Osteocyte (in vitro differentiated cells): ENCODE data around the gene IGSF9. TPM values are rescaled to one million over a fixed set of nuclear protein-coding genes. Genes with fewer than 3 reads are reported as not detected.
A peak's percentile ranks its signal among the peaks of the same experiment; 100 is the strongest.
"Not testable (repeated sequence)": the region's sequence is repeated elsewhere in the genome, so short reads cannot be mapped to it uniquely, and the experiment has no call there.

Experiments
- DNase-seq: peaks from one replicate; pipeline ENCODE4 v3.0.0; 2021; ENCODE audit warnings: mixed read lengths; ENCODE audit not compliant: unreplicated experiment; ENCODE audit errors: extremely low spot score
- H3K27ac Mint-ChIP-seq: one replicate; pipeline ENCODE4 v1.8.0; 2021; ENCODE audit warnings: mild to moderate bottlenecking, mixed read lengths; ENCODE audit not compliant: unreplicated experiment
- H3K27me3 Mint-ChIP-seq: one replicate; pipeline ENCODE4 v1.8.0; 2021; ENCODE audit warnings: mixed read lengths; ENCODE audit not compliant: unreplicated experiment
- H3K36me3 Mint-ChIP-seq: one replicate; pipeline ENCODE4 v1.8.0; 2021; ENCODE audit warnings: mixed read lengths; ENCODE audit not compliant: unreplicated experiment
- H3K4me1 Mint-ChIP-seq: one replicate; pipeline ENCODE4 v1.8.0; 2021; ENCODE audit warnings: mixed read lengths; ENCODE audit not compliant: unreplicated experiment
- H3K4me3 Mint-ChIP-seq: one replicate; pipeline ENCODE4 v1.8.0; 2021; ENCODE audit warnings: mild to moderate bottlenecking, moderate library complexity, mixed read lengths; ENCODE audit not compliant: unreplicated experiment
- H3K9me3 Mint-ChIP-seq: one replicate; pipeline ENCODE4 v1.8.0; 2021; ENCODE audit warnings: mixed read lengths; ENCODE audit not compliant: unreplicated experiment
- total RNA-seq: library from RNA; stranded (reverse); gene quantifications from 2 replicates; pipeline ENCODE4 v1.2.1, GENCODE V29; 2021
- TF ChIP-seq, protein P1 (sequence below): fragments of 200-600 bp; sonication (generic); IDR thresholded peaks from 2 replicates; pipeline ENCODE4 v1.5.0; 2021; ENCODE audit warnings: antibody characterized with exemption, mild to moderate bottlenecking, moderate library complexity

The IGSF9 gene
- total RNA-seq, 1 donor from 2014 or later = not detected

GRCh38 chr1:159913451-159914192 is 31.8 kb downstream of the IGSF9 start:
- Mint-ChIP-seq H3K36me3 (peaks cover 12% of the 10 kb centered on the region), H3K4me1 (peaks cover 64% of the 10 kb centered on the region), H3K4me3 (no peak overlapping the region), H3K27ac (peak overlapping the region; percentile 39), H3K9me3 (no peaks in the 10 kb centered on the region), H3K27me3 (no peaks in the 10 kb centered on the region)
- TF ChIP-seq, protein P1, sequence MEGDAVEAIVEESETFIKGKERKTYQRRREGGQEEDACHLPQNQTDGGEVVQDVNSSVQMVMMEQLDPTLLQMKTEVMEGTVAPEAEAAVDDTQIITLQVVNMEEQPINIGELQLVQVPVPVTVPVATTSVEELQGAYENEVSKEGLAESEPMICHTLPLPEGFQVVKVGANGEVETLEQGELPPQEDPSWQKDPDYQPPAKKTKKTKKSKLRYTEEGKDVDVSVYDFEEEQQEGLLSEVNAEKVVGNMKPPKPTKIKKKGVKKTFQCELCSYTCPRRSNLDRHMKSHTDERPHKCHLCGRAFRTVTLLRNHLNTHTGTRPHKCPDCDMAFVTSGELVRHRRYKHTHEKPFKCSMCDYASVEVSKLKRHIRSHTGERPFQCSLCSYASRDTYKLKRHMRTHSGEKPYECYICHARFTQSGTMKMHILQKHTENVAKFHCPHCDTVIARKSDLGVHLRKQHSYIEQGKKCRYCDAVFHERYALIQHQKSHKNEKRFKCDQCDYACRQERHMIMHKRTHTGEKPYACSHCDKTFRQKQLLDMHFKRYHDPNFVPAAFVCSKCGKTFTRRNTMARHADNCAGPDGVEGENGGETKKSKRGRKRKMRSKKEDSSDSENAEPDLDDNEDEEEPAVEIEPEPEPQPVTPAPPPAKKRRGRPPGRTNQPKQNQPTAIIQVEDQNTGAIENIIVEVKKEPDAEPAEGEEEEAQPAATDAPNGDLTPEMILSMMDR = no peak
- no peak for DNase-seq

- TF ChIP-seq, protein P1 = no peak
- no peak for DNase-seq
- peaks cover under 1% of the 10 kb centered on the region for H3K36me3 Mint-ChIP-seq
- no peaks in the 10 kb centered on the region for H3K9me3 Mint-ChIP-seq
- H3K27me3 Mint-ChIP-seq = no peaks in the 10 kb centered on the region
- H3K27ac Mint-ChIP-seq = peak overlapping the region; percentile 42
- peaks cover 45% of the 10 kb centered on the region for H3K4me1 Mint-ChIP-seq
- H3K4me3 Mint-ChIP-seq = no peak overlapping the region
Measured at GRCh38 chr1:159911326-159912070, 33.9 kb downstream of the IGSF9 start.

DNA sequence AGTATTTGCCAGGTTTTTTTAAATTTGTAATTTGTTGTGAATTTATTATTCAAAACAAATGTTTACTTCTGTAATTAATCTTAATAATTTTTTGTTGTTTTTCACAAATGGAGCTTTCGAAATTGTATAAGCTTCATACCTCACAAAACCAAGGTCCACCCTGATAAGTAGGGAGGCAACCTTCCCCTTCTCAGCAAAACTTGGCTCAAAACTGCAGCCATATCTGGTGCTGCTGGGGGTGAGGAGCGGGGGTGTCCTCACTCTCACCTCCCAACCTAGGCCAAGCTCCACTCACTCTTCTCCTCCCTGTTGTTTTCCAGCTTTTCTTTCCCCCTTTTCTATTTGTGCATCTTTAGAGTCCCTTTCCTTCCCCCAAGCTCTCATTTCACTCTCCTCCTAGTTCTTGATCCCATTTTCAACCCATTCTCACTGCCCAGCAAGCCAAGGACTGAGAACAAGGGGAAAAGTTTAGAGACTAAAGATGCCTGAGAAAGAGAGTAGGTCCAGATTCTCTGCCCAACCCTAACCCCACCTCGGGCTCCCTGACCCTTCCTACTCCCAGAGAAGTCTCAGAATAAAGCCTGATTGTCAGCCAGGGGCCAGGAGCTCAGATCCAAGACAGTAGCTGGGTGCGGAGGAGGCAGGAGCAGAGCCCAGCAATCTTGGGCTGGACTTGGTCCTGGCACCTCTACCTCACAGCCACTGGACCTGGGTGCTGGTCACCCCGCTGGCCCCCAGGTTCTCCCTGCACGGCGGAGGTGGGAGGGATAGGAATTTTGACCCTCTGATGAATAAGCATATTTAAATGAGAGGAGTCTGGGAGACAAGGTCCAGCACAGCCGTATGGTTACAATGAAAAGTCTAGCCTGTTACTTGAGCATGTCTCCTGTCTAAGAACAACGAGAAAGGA is 37.1 kb downstream of the IGSF9 start:
- H3K36me3 Mint-ChIP-seq = no peaks in the 10 kb centered on the region
- TF ChIP-seq, protein P1 = no peak
- H3K27ac Mint-ChIP-seq = peak overlapping the region; percentile 6
- no peak overlapping the region for H3K4me3 Mint-ChIP-seq
- peaks cover 23% of the 10 kb centered on the region for H3K4me1 Mint-ChIP-seq
- peaks cover 7% of the 10 kb centered on the region for H3K9me3 Mint-ChIP-seq
- no peak for DNase-seq
- no peaks in the 10 kb centered on the region for H3K27me3 Mint-ChIP-seq

GRCh38 chr1:159906960-159907359 is 38.5 kb downstream of the IGSF9 start:
- Mint-ChIP-seq H3K27ac (no peak overlapping the region), H3K4me3 (no peak overlapping the region), H3K36me3 (no peaks in the 10 kb centered on the region), H3K9me3 (peaks cover 8% of the 10 kb centered on the region), H3K4me1 (peaks cover 15% of the 10 kb centered on the region), H3K27me3 (no peaks in the 10 kb centered on the region)
- DNase-seq = no peak
- TF ChIP-seq, protein P1 = no peak

- H3K36me3 Mint-ChIP-seq, H3K9me3 Mint-ChIP-seq, H3K27me3 Mint-ChIP-seq, H3K4me3 Mint-ChIP-seq, DNase-seq, H3K27ac Mint-ChIP-seq: not testable (repeated sequence)
- peaks cover 15% of the 10 kb centered on the region for H3K4me1 Mint-ChIP-seq
Measured at GRCh38 chr1:159904036-159904435, 41.4 kb downstream of the IGSF9 start.
